ENCODE data around the gene SMAD6. TPM values are rescaled to one million over a fixed set of nuclear protein-coding genes. Genes with fewer than 3 reads are reported as not detected.

Gene SMAD6
- total and polyA plus RNA-seq, 2 donors: 1.0 to 2.8 TPM

DNA sequence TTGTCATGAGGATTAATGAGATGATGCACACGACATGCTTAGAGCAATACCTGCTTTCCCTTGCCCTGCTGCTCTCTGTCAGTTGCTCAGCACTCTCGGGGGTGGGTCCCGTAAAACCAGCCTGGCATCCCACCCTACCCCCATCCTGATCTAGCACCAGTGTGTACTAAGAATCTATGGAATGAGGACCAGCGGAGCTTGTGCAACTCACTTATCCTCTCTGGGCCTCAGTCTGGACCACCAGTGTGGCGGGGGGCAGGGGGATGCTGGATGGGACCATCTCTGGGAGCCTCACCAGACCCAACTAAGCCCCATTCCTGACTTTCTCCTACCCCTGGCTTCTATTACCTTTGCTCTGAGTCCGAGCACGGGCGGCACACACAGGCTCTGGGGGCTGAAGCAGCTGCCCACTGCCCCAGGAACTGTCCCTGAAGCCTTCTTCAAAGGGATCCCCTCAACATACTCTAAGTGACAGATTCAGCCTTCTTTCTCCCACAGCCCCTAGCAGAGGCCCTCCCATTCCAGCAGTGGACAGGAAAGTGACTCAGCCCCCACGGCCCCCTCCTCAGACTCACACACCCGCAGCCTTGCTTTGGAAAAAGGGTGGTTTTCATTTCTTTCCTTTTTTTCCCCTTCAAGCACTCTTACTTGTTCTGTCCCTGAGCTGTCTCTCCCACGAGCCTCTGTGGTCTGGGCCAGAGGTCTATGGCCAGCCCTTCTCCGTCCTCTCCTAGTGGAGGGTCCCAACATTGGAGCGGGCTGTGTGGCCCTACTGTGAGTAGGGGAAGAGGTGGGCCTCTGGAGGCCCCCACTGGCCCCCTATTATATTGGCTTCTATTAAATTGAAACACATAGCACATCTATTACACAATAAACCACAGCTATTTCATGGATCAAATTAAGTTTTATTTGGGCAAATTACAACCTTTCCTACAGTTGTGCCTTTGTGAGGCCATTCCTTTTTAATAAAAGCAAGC is 100.3 kb downstream of the SMAD6 start:
- Histone ChIP-seq H3K9me3 (ENCODE audit: control insufficient read depth in 2 of 2, insufficient read depth in 1 of 2, low read length in 1 of 2) (no peaks in the 10 kb centered on the region), H3K27me3 (ENCODE audit: control insufficient read depth in 2 of 2, insufficient read depth in 1 of 2, low read length in 1 of 2) (no peaks in the 10 kb centered on the region), H3K36me3 (ENCODE audit: control insufficient read depth in 2 of 2, insufficient read depth in 2 of 2, low read length in 1 of 2) (no peaks in the 10 kb centered on the region), H3K27ac (ENCODE audit: low read depth in 1 of 2, low read length in 1 of 2) (no peak overlapping the region), H3K4me3 (ENCODE audit: low read length in 2 of 2) (no peak overlapping the region), H3K4me1 (ENCODE audit: control insufficient read depth in 2 of 2, insufficient read depth in 2 of 2, low read length in 2 of 2) (peaks cover 0 to 7% of the 10 kb centered on the region in 2 donors)
- WGBS: 85% methylated on average over 13 of the region's 13 CpGs
- no peak for DNase-seq (ENCODE audit: low read depth in 6 of 9, low spot score in 9 of 9)

DNA sequence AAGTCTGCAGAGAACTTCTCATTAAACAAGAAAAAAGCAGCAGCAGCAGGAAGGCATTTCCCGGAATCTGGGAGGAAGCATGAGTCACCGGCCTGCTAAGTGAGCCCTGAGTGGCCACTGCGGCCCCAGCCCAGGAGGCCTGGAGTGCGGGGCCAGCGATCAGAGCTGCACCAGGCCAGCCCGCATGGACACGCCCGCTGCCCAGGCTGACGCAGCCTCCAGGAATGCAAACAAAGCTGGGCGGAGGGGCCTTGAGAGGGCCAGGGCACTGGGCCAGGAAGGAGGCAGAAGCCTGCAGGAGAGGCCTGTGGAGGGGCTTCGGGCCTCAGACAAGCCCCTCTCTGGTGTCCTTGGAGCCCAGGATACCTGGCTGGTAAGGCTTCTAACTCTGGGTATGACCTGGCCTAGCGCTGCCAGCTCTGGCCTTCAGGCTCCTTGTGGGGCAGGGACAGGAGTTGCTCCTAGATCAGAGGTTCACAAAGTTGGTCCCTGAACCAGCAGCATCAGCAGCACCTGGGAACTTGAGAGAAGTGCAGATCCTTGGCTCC is 101.2 kb downstream of the SMAD6 start:
- peaks cover 0 to 7% of the 10 kb centered on the region in 2 donors for H3K4me1 ChIP-seq (ENCODE audit: control insufficient read depth in 2 of 2, insufficient read depth in 2 of 2, low read length in 2 of 2)

DNA sequence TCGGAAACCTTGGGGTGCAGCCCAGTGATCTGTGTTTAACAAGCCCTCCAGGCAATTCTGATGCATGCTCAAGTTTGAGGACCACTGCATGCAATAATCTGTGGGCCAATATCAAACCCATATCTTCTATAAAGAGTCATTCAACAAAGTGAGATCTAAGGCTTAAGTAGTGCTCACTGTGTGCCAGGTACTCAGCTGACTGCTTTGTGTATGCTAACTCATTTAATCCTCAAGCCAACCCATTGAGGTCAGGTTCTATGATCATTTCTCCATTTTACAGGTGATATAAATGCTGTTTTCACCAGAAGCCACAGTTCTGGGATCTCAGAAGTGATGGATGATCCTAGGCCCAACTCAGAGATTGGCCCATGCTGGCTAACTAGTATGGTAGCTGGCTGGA is 101.7 kb downstream of the SMAD6 start:
- peaks cover 0 to 2% of the 10 kb centered on the region in 2 donors for H3K27me3 ChIP-seq (ENCODE audit: control insufficient read depth in 2 of 2, insufficient read depth in 1 of 2, low read length in 1 of 2)
- no peak for DNase-seq (ENCODE audit: low read depth in 6 of 9, low spot score in 9 of 9)
- peaks cover 0 to 7% of the 10 kb centered on the region in 2 donors for H3K4me1 ChIP-seq (ENCODE audit: control insufficient read depth in 2 of 2, insufficient read depth in 2 of 2, low read length in 2 of 2)
- no peak overlapping the region for H3K4me3 ChIP-seq (ENCODE audit: low read length in 2 of 2)
- H3K27ac ChIP-seq (ENCODE audit: low read depth in 1 of 2, low read length in 1 of 2): no peak overlapping the region
- H3K9me3 ChIP-seq (ENCODE audit: control insufficient read depth in 2 of 2, insufficient read depth in 1 of 2, low read length in 1 of 2): no peaks in the 10 kb centered on the region
- WGBS: 96% methylated on average over 1 of the region's 1 CpG
- no peaks in the 10 kb centered on the region for H3K36me3 ChIP-seq (ENCODE audit: control insufficient read depth in 2 of 2, insufficient read depth in 2 of 2, low read length in 1 of 2)

More for the DNA sequence above, 101.2 kb downstream of the SMAD6 start:
- no peak for DNase-seq (ENCODE audit: low read depth in 6 of 9, low spot score in 9 of 9)
- no peaks in the 10 kb centered on the region for H3K36me3 ChIP-seq (ENCODE audit: control insufficient read depth in 2 of 2, insufficient read depth in 2 of 2, low read length in 1 of 2)
- H3K9me3 ChIP-seq (ENCODE audit: control insufficient read depth in 2 of 2, insufficient read depth in 1 of 2, low read length in 1 of 2): no peaks in the 10 kb centered on the region
- 84% methylated on average over 12 of the region's 12 CpGs for WGBS
- peaks cover 0 to 2% of the 10 kb centered on the region in 2 donors for H3K27me3 ChIP-seq (ENCODE audit: control insufficient read depth in 2 of 2, insufficient read depth in 1 of 2, low read length in 1 of 2)
- H3K4me3 ChIP-seq (ENCODE audit: low read length in 2 of 2): no peak overlapping the region
- H3K27ac ChIP-seq (ENCODE audit: low read depth in 1 of 2, low read length in 1 of 2): peak overlapping the region in 1 of 2 donors; percentile 9

DNA sequence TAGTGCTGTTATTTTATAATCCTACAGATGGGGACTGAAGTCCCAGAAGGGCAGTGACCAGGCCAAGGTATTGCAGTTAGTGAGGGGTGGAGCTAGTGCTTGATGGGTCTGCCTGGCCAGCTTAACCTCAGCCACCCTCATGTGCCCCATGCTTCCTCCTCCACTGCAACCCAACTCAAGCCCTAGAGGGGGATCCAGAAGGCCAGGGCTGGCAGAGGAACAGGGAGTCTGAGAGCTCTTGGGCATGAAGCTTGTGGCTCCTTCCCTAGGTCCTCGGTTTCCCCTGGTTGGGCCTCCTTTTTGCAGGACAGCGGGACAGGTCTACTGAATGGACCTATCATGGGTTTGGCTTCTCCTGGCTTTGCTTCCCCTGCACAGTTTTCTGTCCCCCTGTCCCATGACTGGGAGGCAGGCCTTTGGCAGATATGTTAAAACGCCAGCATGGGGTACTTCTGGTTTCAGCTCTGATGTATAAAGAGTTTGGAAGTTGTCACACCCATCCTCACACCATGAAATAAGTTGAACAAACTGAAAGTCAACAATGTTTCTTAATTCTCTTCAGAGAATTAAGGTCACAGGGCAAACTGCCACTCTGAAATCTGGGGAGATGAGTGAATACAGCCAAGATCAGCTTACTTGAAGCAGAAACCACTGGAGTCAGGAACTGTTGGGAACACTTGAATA is 103.3 kb downstream of the SMAD6 start:
- H3K4me3 ChIP-seq (ENCODE audit: low read length in 2 of 2): no peak overlapping the region
- peaks cover 0 to 2% of the 10 kb centered on the region in 2 donors for H3K27me3 ChIP-seq (ENCODE audit: control insufficient read depth in 2 of 2, insufficient read depth in 1 of 2, low read length in 1 of 2)
- H3K36me3 ChIP-seq (ENCODE audit: control insufficient read depth in 2 of 2, insufficient read depth in 2 of 2, low read length in 1 of 2): no peaks in the 10 kb centered on the region
- DNase-seq (ENCODE audit: low read depth in 6 of 9, low spot score in 9 of 9): no peak
- 97% methylated on average over 3 of the region's 3 CpGs for WGBS
- H3K4me1 ChIP-seq (ENCODE audit: control insufficient read depth in 2 of 2, insufficient read depth in 2 of 2, low read length in 2 of 2): peaks cover 0 to 7% of the 10 kb centered on the region in 2 donors
- H3K9me3 ChIP-seq (ENCODE audit: control insufficient read depth in 2 of 2, insufficient read depth in 1 of 2, low read length in 1 of 2): no peaks in the 10 kb centered on the region
- H3K27ac ChIP-seq (ENCODE audit: low read depth in 1 of 2, low read length in 1 of 2): no peak overlapping the region

DNA sequence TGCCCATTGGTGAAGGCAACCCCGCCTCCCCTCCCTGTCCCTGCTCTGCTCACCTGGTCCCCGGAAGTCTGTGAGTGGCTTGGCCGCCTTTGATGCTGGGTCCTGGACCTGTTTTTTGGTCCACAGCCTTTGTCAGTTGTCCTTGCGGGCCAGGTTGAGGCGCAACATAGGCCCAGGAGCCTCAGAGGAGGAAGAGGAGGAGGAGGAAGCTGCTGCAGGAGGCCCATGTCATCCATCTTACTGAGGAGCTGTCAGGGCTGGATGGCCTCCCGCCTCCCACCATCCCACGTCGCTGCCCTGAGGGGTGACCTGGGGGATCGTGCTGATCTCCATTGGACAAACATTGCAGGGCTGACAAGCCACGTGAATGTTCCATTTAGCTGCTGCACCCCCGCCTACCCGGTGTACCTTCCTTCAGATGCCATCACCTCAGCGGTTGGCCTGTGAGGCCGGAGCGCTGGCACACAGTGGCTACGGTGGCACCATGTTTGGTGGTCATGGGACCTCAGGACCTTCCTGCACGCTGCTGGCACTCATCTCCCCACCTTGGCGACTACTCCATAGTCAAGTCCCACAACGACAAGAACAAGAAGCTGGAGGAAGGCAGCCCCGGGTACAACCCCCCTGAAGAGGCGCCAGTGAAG is 106.3 kb downstream of the SMAD6 start:
- DNase-seq (ENCODE audit: low read depth in 6 of 9, low spot score in 9 of 9): no peak
- no peaks in the 10 kb centered on the region for H3K9me3 ChIP-seq (ENCODE audit: control insufficient read depth in 2 of 2, insufficient read depth in 1 of 2, low read length in 1 of 2)
- H3K36me3 ChIP-seq (ENCODE audit: control insufficient read depth in 2 of 2, insufficient read depth in 2 of 2, low read length in 1 of 2): no peaks in the 10 kb centered on the region
- 96% methylated on average over 21 of the region's 21 CpGs for WGBS
- no peak overlapping the region for H3K27ac ChIP-seq (ENCODE audit: low read depth in 1 of 2, low read length in 1 of 2)
- peaks cover 0 to 2% of the 10 kb centered on the region in 2 donors for H3K27me3 ChIP-seq (ENCODE audit: control insufficient read depth in 2 of 2, insufficient read depth in 1 of 2, low read length in 1 of 2)
- peaks cover 0 to 4% of the 10 kb centered on the region in 2 donors for H3K4me1 ChIP-seq (ENCODE audit: control insufficient read depth in 2 of 2, insufficient read depth in 2 of 2, low read length in 2 of 2)
- H3K4me3 ChIP-seq (ENCODE audit: low read length in 2 of 2): no peak overlapping the region

DNA sequence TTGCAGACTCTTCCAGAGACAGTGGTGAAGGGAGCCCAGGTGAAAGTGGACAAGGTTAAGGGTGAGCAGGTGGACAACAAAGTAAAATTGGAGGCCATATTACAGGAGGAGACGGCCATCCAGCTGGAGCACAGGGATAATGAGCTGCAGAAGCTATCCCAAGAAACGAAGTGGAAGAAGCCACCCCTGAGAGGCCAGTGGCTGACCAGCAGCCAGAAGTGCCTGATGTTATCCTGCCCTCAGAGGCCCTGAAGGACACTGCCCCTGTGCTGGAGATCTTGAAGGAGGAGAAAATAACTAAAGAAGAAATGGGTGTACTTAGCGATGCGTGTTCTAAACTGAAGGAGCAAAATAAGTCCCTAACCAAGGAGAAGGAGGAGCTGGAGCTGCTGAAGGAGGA is 107.6 kb downstream of the SMAD6 start:
- DNase-seq (ENCODE audit: low read depth in 6 of 9, low spot score in 9 of 9): no peak
- Histone ChIP-seq H3K27me3 (ENCODE audit: control insufficient read depth in 2 of 2, insufficient read depth in 1 of 2, low read length in 1 of 2) (peaks cover 0 to 2% of the 10 kb centered on the region in 2 donors), H3K9me3 (ENCODE audit: control insufficient read depth in 2 of 2, insufficient read depth in 1 of 2, low read length in 1 of 2) (no peaks in the 10 kb centered on the region), H3K27ac (ENCODE audit: low read depth in 1 of 2, low read length in 1 of 2) (no peak overlapping the region), H3K36me3 (ENCODE audit: control insufficient read depth in 2 of 2, insufficient read depth in 2 of 2, low read length in 1 of 2) (no peaks in the 10 kb centered on the region), H3K4me3 (ENCODE audit: low read length in 2 of 2) (no peak overlapping the region), H3K4me1 (ENCODE audit: control insufficient read depth in 2 of 2, insufficient read depth in 2 of 2, low read length in 2 of 2) (no peaks in the 10 kb centered on the region)
- 95% methylated on average over 4 of the region's 4 CpGs for WGBS

DNA sequence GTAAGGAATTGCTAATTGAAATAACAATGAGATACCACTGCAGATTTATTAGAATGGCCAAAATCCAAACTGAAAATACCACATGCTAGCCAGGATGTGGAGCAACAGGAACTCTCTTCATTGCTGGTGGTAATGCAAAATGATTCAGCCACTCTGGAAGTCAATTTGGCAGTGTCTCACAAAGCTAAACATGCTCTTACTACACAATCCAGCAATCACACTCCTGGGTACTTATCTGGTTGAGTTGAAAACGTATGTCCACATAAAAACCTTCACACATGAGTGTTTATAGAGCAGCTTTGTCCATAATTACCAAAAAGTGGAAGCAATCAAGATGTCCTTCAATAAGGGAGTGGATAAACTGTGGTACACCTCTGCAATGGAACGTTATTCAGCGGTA is 113.3 kb downstream of the SMAD6 start:
- H3K27me3 ChIP-seq (ENCODE audit: control insufficient read depth in 2 of 2, insufficient read depth in 1 of 2, low read length in 1 of 2): no peaks in the 10 kb centered on the region
- no peaks in the 10 kb centered on the region for H3K36me3 ChIP-seq (ENCODE audit: control insufficient read depth in 2 of 2, insufficient read depth in 2 of 2, low read length in 1 of 2)
- no peaks in the 10 kb centered on the region for H3K9me3 ChIP-seq (ENCODE audit: control insufficient read depth in 2 of 2, insufficient read depth in 1 of 2, low read length in 1 of 2)
- no peaks in the 10 kb centered on the region for H3K4me1 ChIP-seq (ENCODE audit: control insufficient read depth in 2 of 2, insufficient read depth in 2 of 2, low read length in 2 of 2)
- DNase-seq (ENCODE audit: low read depth in 6 of 9, low spot score in 9 of 9): no peak
- WGBS: 82% methylated on average over 3 of the region's 3 CpGs
- no peak overlapping the region for H3K4me3 ChIP-seq (ENCODE audit: low read length in 2 of 2)
- no peak overlapping the region for H3K27ac ChIP-seq (ENCODE audit: low read depth in 1 of 2, low read length in 1 of 2)

DNA sequence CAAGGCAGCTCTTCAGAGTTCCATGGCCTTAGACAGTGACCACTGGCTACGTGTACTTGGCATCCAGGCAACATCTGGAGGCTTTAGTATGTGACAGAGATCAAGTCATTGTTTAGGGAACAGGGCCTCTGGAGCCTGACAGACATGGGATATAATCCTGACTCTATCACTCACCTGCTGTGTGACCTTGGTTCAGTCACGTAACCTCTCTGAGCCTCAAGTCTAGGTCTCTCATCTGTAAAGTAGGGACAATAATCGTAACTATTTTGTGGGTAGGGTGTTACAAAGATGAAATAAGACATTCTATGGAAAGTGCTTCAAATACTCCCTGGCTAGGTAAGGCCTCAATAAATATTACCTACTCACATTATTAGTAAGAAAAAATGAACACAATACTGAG is 114.2 kb downstream of the SMAD6 start:
- Histone ChIP-seq H3K9me3 (ENCODE audit: control insufficient read depth in 2 of 2, insufficient read depth in 1 of 2, low read length in 1 of 2) (no peaks in the 10 kb centered on the region), H3K4me1 (ENCODE audit: control insufficient read depth in 2 of 2, insufficient read depth in 2 of 2, low read length in 2 of 2) (no peaks in the 10 kb centered on the region), H3K27me3 (ENCODE audit: control insufficient read depth in 2 of 2, insufficient read depth in 1 of 2, low read length in 1 of 2) (no peaks in the 10 kb centered on the region), H3K4me3 (ENCODE audit: low read length in 2 of 2) (no peak overlapping the region), H3K27ac (ENCODE audit: low read depth in 1 of 2, low read length in 1 of 2) (no peak overlapping the region), H3K36me3 (ENCODE audit: control insufficient read depth in 2 of 2, insufficient read depth in 2 of 2, low read length in 1 of 2) (no peaks in the 10 kb centered on the region)
- WGBS: 98% methylated on average over 3 of the region's 3 CpGs
- DNase-seq (ENCODE audit: low read depth in 6 of 9, low spot score in 9 of 9): no peak
